HCT116 (cell line): ENCODE results near the gene EML1. TPM values are rescaled to one million over a fixed set of nuclear protein-coding genes. Genes with fewer than 3 reads are reported as not detected.

Source experiments
- ATAC-seq: fragments of 200-7000 bp; cut with Tn5 transposase; 2 replicates; pipeline ENCODE4 v1.9.1; 2020; ENCODE audit warnings: mild to moderate bottlenecking, moderate library complexity
- BruUV-seq: library from RNA; stranded (reverse); fragments of 400-500 nt; replicated peaks from 2 replicates; lab custom pipeline; 2021; lab: Mats Ljungman, UMichigan
- CTCF ChIA-PET: fragments of 300-600 bp; sonication (Branson Sonifier 250); formaldehyde crosslinking; loops from one replicate; lab custom pipeline; 2021; ENCODE audit warnings: antibody characterized with exemption; lab: Charles Lee
- POLR2A ChIA-PET: fragments of 300-600, 350-600 bp; sonication (Branson Sonifier 250); formaldehyde crosslinking; loops from one replicate; lab custom pipeline; 2021; ENCODE audit warnings: antibody characterized with exemption; lab: Charles Lee
- RAD21 ChIA-PET, 2 experiments: fragments of 300-600 bp; sonication (Branson Sonifier 250); formaldehyde crosslinking; loops; one replicate each; lab custom pipeline; 2023; ENCODE audit warnings: low total read pairs in 2 of 2; ENCODE audit not compliant: uncharacterized antibody in 2 of 2, unreplicated experiment in 2 of 2, low non-redundant PET in 1 of 2; lab: Charles Lee
- DNase-seq: peaks from one replicate; pipeline ENCODE4 v3.0.0-alpha.2; 2010; ENCODE audit warnings: low read depth, low spot score
- H2AFZ ChIP-seq: fragments of 200-600 bp; shearing (Covaris generic), sonication (generic); 2 replicates; pipeline ENCODE4 v1.6.1; 2017; ENCODE audit warnings: low read depth, mixed run types, mixed read lengths, antibody characterized with exemption, low read length; ENCODE audit not compliant: poor library complexity, severe bottlenecking
- H3K27ac ChIP-seq: 2 replicates; pipeline ENCODE4 v1.5.1; 2012; ENCODE audit warnings: low read depth, low read length
- H3K27me3 ChIP-seq: fragments of 200-600 bp; sonication (generic); 2 replicates; pipeline ENCODE4 v1.6.1; 2016; ENCODE audit warnings: mixed run types, low read length, mixed read lengths; ENCODE audit not compliant: insufficient read depth
- H3K36me3 ChIP-seq, 2 experiments: fragments of 200-500 bp in 1 of 2; fragments of 200-600 bp in 1 of 2; sonication (Bioruptor generic) in 1 of 2; sonication (generic) in 1 of 2; 2 replicates each; pipeline versions ENCODE4 v1.5.1 to v1.6.1; 2014 to 2016; ENCODE audit warnings: low read length in 2 of 2, inconsistent platforms in 1 of 2, mixed read lengths in 1 of 2, mixed run types in 1 of 2; ENCODE audit not compliant: insufficient read depth in 2 of 2, control insufficient read depth in 1 of 2
- H3K4me1 ChIP-seq, 2 experiments: fragments of 200-600 bp in 1 of 2; sonication (generic) in 1 of 2; 2 replicates each; pipeline versions ENCODE4 v1.5.1 to v1.6.1; 2012 to 2017; ENCODE audit warnings: low read length in 2 of 2, inconsistent platforms in 1 of 2, mild to moderate bottlenecking in 1 of 2, mixed read lengths in 1 of 2, mixed run types in 1 of 2, moderate library complexity in 1 of 2; ENCODE audit not compliant: insufficient read depth in 2 of 2, control insufficient read depth in 1 of 2
- H3K4me2 ChIP-seq: fragments of 200-600 bp; sonication (generic); 2 replicates; pipeline ENCODE4 v1.6.1; 2017; ENCODE audit warnings: mixed run types, low read length, mixed read lengths
- H3K4me3 ChIP-seq, 2 experiments: fragments of 200-600 bp in 1 of 2; sonication (generic) in 1 of 2; replicated peaks in 1 of 2; 2 replicates each; pipeline ENCODE4 v1.5.1; 2011 to 2016; ENCODE audit warnings: low read length in 2 of 2, control low read depth in 1 of 2, low read depth in 1 of 2, mild to moderate bottlenecking in 1 of 2, mixed read lengths in 1 of 2, mixed run types in 1 of 2
- H3K79me2 ChIP-seq: fragments of 200-600 bp; sonication (generic); 2 replicates; pipeline ENCODE4 v1.6.1; 2017; ENCODE audit warnings: mild to moderate bottlenecking, mixed run types, low read length, moderate library complexity, mixed read lengths; ENCODE audit not compliant: insufficient read depth
- H3K9ac ChIP-seq: fragments of 200-600 bp; sonication (generic); 2 replicates; pipeline ENCODE4 v1.6.1; 2016; ENCODE audit warnings: low read length, mixed read lengths
- H3K9me2 ChIP-seq: fragments of 200-600 bp; sonication (generic), shearing (Covaris generic); 2 replicates; pipeline ENCODE4 v1.6.1; 2017; ENCODE audit warnings: mixed run types, mild to moderate bottlenecking, moderate library complexity; ENCODE audit not compliant: insufficient read depth
- H3K9me3 ChIP-seq, 2 experiments: fragments of 200-500 bp in 1 of 2; fragments of 200-600 bp in 1 of 2; sonication (Bioruptor generic) in 1 of 2; sonication (generic) in 1 of 2; 2 replicates each; pipeline ENCODE4 v1.6.1; 2014 to 2017; ENCODE audit warnings: low read length in 2 of 2, mixed read lengths in 2 of 2, inconsistent platforms in 1 of 2, low read depth in 1 of 2, mild to moderate bottlenecking in 1 of 2, mixed run types in 1 of 2, moderate library complexity in 1 of 2; ENCODE audit not compliant: control insufficient read depth in 1 of 2, insufficient read depth in 1 of 2
- H4K20me1 ChIP-seq: fragments of 200-600 bp; sonication (generic), shearing (Covaris generic); 2 replicates; pipeline ENCODE4 v1.6.1; 2017; ENCODE audit warnings: mixed run types, mild to moderate bottlenecking, moderate library complexity; ENCODE audit not compliant: insufficient read depth
- EGR1 ChIP-seq: IDR thresholded peaks from 2 replicates; pipeline ENCODE4 v1.6.1; 2012; ENCODE audit warnings: low read depth
- ELF1 ChIP-seq: IDR thresholded peaks from 2 replicates; pipeline ENCODE4 v1.6.1; 2012; ENCODE audit warnings: low read depth, borderline replicate concordance
- EZH2 ChIP-seq: fragments of 200-600 bp; sonication (generic); IDR thresholded peaks from 2 replicates; pipeline ENCODE4 v1.6.1; 2017; ENCODE audit warnings: antibody characterized with exemption, mixed run types
- FOSL1 ChIP-seq: IDR thresholded peaks from 2 replicates; pipeline ENCODE4 v1.6.1; 2012; ENCODE audit warnings: low read depth
- JUND ChIP-seq: IDR thresholded peaks from 2 replicates; pipeline ENCODE4 v1.6.1; 2012
- POLR2AphosphoS5 ChIP-seq: IDR thresholded peaks from 2 replicates; pipeline ENCODE4 v1.6.1; 2011; ENCODE audit warnings: mild to moderate bottlenecking, low read depth, low read length, moderate library complexity
- RAD21 ChIP-seq: IDR thresholded peaks from 2 replicates; pipeline ENCODE4 v1.6.1; 2012; ENCODE audit warnings: low read depth, mild to moderate bottlenecking
- SRF ChIP-seq: IDR thresholded peaks from 2 replicates; pipeline ENCODE4 v1.6.1; 2012; ENCODE audit warnings: low read depth
- TCF7L2 ChIP-seq: IDR thresholded peaks from 2 replicates; pipeline ENCODE4 v1.7.0; 2011; ENCODE audit warnings: borderline replicate concordance, inconsistent platforms; ENCODE audit not compliant: insufficient read depth, insufficient read length; ENCODE audit errors: extremely low read depth
- YY1 ChIP-seq: IDR thresholded peaks from 2 replicates; pipeline ENCODE4 v1.6.1; 2011; ENCODE audit warnings: low read length, low read depth, moderate library complexity, mild to moderate bottlenecking; ENCODE audit not compliant: insufficient replicate concordance; ENCODE audit errors: extremely low read depth
- ZFX ChIP-seq: fragments of 450-650 bp; IDR thresholded peaks from 2 replicates; pipeline ENCODE4 v1.6.1; 2017
- ZNF274 ChIP-seq: fragments of 200-500 bp; sonication (Bioruptor generic); IDR thresholded peaks from 2 replicates; pipeline ENCODE4 v1.6.1; 2014; ENCODE audit warnings: mild to moderate bottlenecking, low read depth, low read length, inconsistent platforms
- intact Hi-C: fragments of 100-400 bp; cut with micrococcal nuclease; formaldehyde crosslinking; loops from 2 replicates; pipeline ENCODE4 v1.10.0; 2022
- total RNA-seq: library from RNA; stranded (reverse); gene quantifications from one replicate; pipeline ENCODE4 v1.2.1, GENCODE V29; 2021; ENCODE audit not compliant: unreplicated experiment
- TF ChIP-seq, protein P1 (sequence below): IDR thresholded peaks from 2 replicates; pipeline ENCODE4 v1.6.1; 2012
- TF ChIP-seq, protein P2 (sequence below): IDR thresholded peaks from 2 replicates; pipeline ENCODE4 v1.6.1; 2012; ENCODE audit warnings: low read depth
- TF ChIP-seq, protein P3 (sequence below): IDR thresholded peaks from 2 replicates; pipeline ENCODE4 v1.6.1; 2012
- TF ChIP-seq, protein P4 (sequence below): IDR thresholded peaks from 2 replicates; pipeline ENCODE4 v1.6.1; 2011; ENCODE audit warnings: mild to moderate bottlenecking, low read length, moderate library complexity; ENCODE audit not compliant: insufficient replicate concordance; ENCODE audit errors: extremely low read depth

The EML1 gene
- total RNA-seq, 1 experiment from 2014 or later: 7.4 TPM

DNA sequence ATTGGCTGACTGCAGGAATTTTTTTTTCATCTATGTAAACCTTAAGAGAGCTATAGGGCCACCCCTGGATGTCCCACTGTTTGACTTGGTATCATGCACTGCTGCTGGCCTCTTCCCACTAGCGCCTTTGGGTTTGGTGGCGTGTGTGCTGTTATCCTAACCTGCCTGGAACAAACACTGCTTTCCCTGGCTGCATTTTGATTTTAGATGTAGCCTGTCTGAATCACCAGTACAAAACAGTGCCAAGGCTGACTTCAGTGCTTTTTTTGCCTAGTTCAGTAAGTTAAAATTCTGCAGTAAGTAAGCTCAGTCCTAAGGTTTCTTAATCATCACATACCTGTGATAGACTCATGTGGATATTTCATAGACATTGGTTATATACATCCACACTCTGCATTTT is 99.2 kb downstream of the EML1 start:
- no TSS peak for BruUV-seq
- Histone ChIP-seq H3K4me2 (no peak overlapping the region), H3K4me3 (no peak overlapping the region), H3K79me2 (no peaks in the 10 kb centered on the region), H3K9me3 (no peaks in the 10 kb centered on the region), H3K9ac (no peak overlapping the region), H3K36me3 (no peaks in the 10 kb centered on the region), H3K9me2 (no peaks in the 10 kb centered on the region), H2AFZ (no peak overlapping the region), H3K27ac (no peak overlapping the region), H3K4me1 (no peaks in the 10 kb centered on the region), H3K27me3 (no peaks in the 10 kb centered on the region; the same call in 1 of the 2 replicates), H4K20me1 (no peaks in the 10 kb centered on the region)
- intact Hi-C loops: no loop called here
- RAD21 ChIA-PET: no interaction called here
- no peak for DNase-seq
- CTCF ChIA-PET: no interaction called here
- no peak for TF ChIP-seq EGR1
- TF ChIP-seq ELF1: no peak
- no peak for TF ChIP-seq YY1
- TF ChIP-seq, protein P1, sequence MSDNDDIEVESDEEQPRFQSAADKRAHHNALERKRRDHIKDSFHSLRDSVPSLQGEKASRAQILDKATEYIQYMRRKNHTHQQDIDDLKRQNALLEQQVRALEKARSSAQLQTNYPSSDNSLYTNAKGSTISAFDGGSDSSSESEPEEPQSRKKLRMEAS: no peak
- TF ChIP-seq ZFX: no peak
- no peak for TF ChIP-seq POLR2AphosphoS5
- no peak for TF ChIP-seq ZNF274
- TF ChIP-seq TCF7L2: no peak
- TF ChIP-seq FOSL1: no peak
- no peak for TF ChIP-seq EZH2
- TF ChIP-seq, protein P2, sequence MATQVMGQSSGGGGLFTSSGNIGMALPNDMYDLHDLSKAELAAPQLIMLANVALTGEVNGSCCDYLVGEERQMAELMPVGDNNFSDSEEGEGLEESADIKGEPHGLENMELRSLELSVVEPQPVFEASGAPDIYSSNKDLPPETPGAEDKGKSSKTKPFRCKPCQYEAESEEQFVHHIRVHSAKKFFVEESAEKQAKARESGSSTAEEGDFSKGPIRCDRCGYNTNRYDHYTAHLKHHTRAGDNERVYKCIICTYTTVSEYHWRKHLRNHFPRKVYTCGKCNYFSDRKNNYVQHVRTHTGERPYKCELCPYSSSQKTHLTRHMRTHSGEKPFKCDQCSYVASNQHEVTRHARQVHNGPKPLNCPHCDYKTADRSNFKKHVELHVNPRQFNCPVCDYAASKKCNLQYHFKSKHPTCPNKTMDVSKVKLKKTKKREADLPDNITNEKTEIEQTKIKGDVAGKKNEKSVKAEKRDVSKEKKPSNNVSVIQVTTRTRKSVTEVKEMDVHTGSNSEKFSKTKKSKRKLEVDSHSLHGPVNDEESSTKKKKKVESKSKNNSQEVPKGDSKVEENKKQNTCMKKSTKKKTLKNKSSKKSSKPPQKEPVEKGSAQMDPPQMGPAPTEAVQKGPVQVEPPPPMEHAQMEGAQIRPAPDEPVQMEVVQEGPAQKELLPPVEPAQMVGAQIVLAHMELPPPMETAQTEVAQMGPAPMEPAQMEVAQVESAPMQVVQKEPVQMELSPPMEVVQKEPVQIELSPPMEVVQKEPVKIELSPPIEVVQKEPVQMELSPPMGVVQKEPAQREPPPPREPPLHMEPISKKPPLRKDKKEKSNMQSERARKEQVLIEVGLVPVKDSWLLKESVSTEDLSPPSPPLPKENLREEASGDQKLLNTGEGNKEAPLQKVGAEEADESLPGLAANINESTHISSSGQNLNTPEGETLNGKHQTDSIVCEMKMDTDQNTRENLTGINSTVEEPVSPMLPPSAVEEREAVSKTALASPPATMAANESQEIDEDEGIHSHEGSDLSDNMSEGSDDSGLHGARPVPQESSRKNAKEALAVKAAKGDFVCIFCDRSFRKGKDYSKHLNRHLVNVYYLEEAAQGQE: no peak
- TF ChIP-seq, protein P3, sequence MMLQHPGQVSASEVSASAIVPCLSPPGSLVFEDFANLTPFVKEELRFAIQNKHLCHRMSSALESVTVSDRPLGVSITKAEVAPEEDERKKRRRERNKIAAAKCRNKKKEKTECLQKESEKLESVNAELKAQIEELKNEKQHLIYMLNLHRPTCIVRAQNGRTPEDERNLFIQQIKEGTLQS: no peak
- no peak for TF ChIP-seq RAD21
- TF ChIP-seq, protein P4, sequence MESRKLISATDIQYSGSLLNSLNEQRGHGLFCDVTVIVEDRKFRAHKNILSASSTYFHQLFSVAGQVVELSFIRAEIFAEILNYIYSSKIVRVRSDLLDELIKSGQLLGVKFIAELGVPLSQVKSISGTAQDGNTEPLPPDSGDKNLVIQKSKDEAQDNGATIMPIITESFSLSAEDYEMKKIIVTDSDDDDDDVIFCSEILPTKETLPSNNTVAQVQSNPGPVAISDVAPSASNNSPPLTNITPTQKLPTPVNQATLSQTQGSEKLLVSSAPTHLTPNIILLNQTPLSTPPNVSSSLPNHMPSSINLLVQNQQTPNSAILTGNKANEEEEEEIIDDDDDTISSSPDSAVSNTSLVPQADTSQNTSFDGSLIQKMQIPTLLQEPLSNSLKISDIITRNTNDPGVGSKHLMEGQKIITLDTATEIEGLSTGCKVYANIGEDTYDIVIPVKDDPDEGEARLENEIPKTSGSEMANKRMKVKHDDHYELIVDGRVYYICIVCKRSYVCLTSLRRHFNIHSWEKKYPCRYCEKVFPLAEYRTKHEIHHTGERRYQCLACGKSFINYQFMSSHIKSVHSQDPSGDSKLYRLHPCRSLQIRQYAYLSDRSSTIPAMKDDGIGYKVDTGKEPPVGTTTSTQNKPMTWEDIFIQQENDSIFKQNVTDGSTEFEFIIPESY: no peak
- no peak for TF ChIP-seq JUND
- no peak for TF ChIP-seq SRF
- ATAC-seq: no peak
- POLR2A ChIA-PET: no interaction called here
